A549 (cell line): Measurements from ENCODE around the gene TXN2. TPM values are rescaled to one million over a fixed set of nuclear protein-coding genes. Genes with fewer than 3 reads are reported as not detected.

ENCODE experiments used
- ATAC-seq, 2 experiments: fragments of 200-7000 bp in 1 of 2; fragments of >200 bp in 1 of 2; cut with Nextera tagmentation in 1 of 2; cut with Tn5 transposase in 1 of 2; 3 replicates each; pipeline versions ENCODE4 v1.8.0 to v1.9.1; 2018 to 2020; ENCODE audit warnings: mild to moderate bottlenecking in 1 of 2, moderate library complexity in 1 of 2
- CTCF ChIA-PET: fragments of 300-600 bp; sonication (Branson Sonifier 250); formaldehyde crosslinking; extraction: SDS; loops from one replicate; lab custom pipeline; 2021; ENCODE audit warnings: antibody characterized with exemption, inconsistent platforms; lab: Yijun Ruan, JAX
- POLR2A ChIA-PET: fragments of 350-600 bp; formaldehyde crosslinking; extraction: SDS; loops from one replicate; lab custom pipeline; 2021; ENCODE audit warnings: antibody characterized with exemption, inconsistent platforms; lab: Yijun Ruan, JAX
- DNase-seq, 2 experiments: peaks; one replicate each; pipeline versions ENCODE4 v3.0.0 to v3.0.0-alpha.2; 2011 to 2016; ENCODE audit warnings: low read depth in 1 of 2, low spot score in 1 of 2
- FAIRE-seq: peaks from 2 replicates; lab custom pipeline; 2011; peaks lifted over from hg19 to GRCh38; lab: Jason Lieb, UNC
- H3K27ac ChIP-seq, 2 experiments: fragments of >200 bp; sonication (Bioruptor Twin); formaldehyde crosslinking; 3 replicates each; pipeline ENCODE4 v1.5.1; 2016 to 2017
- H3K4me1 ChIP-seq: fragments of >200 bp; sonication (Bioruptor Twin); formaldehyde crosslinking; 3 replicates; pipeline ENCODE4 v1.6.1; 2016
- H3K4me2 ChIP-seq: fragments of >200 bp; sonication (Bioruptor Twin); formaldehyde crosslinking; 3 replicates; pipeline ENCODE4 v1.6.1; 2016
- H3K4me3 ChIP-seq: fragments of >200 bp; sonication (Bioruptor Twin); formaldehyde crosslinking; 3 replicates; pipeline ENCODE4 v1.5.1; 2016
- H3K9me3 ChIP-seq: fragments of >200 bp; sonication (Bioruptor Twin); formaldehyde crosslinking; 3 replicates; pipeline ENCODE4 v1.6.1; 2016
- BCL3 ChIP-seq: fragments of >200 bp; sonication (Bioruptor Twin); formaldehyde crosslinking; IDR thresholded peaks from 3 replicates; pipeline ENCODE4 v1.6.1; 2016
- CEBPB ChIP-seq, 2 experiments: fragments of >200 bp in 1 of 2; sonication (Bioruptor Twin) in 1 of 2; formaldehyde crosslinking in 1 of 2; IDR thresholded peaks; 2 replicates each; pipeline ENCODE4 v1.6.1; 2012 to 2016
- CTCF ChIP-seq: fragments of >200 bp; sonication (Bioruptor Twin); formaldehyde crosslinking; IDR thresholded peaks from 3 replicates; pipeline ENCODE4 v1.5.1; 2016
- E2F6 ChIP-seq: IDR thresholded peaks from 2 replicates; pipeline ENCODE4 v1.6.1; 2012; ENCODE audit warnings: low read depth, borderline replicate concordance
- ELK1 ChIP-seq: fragments of 150-350 bp; IDR thresholded peaks from 2 replicates; pipeline ENCODE4 v1.6.1; 2014; ENCODE audit warnings: low read depth, mild to moderate bottlenecking, low read length
- FOXS1 ChIP-seq: fragments of 250-450 bp; sonication (Bioruptor Pico); IDR thresholded peaks from 2 replicates; pipeline ENCODE4 v1.5.0; 2020; ENCODE audit warnings: mild to moderate bottlenecking, moderate library complexity
- GATA3 ChIP-seq: IDR thresholded peaks from 2 replicates; pipeline ENCODE4 v1.6.1; 2012; ENCODE audit warnings: borderline replicate concordance
- HOXB5 ChIP-seq: fragments of 250-450 bp; sonication (Bioruptor Pico); IDR thresholded peaks from 2 replicates; pipeline ENCODE4 v1.5.0; 2020; ENCODE audit warnings: mild to moderate bottlenecking, moderate library complexity
- JUNB ChIP-seq: fragments of >200 bp; sonication (Bioruptor Twin); formaldehyde crosslinking; IDR thresholded peaks from 2 replicates; pipeline ENCODE4 v1.6.1; 2016
- KDM1A ChIP-seq: fragments of 200-600 bp; sonication (generic); IDR thresholded peaks from 2 replicates; pipeline ENCODE4 v1.6.1; 2016; ENCODE audit warnings: low read depth, mild to moderate bottlenecking
- NPAS2 ChIP-seq: fragments of 250-450 bp; sonication (Bioruptor Pico); IDR thresholded peaks from 2 replicates; pipeline ENCODE4 v1.8.0; 2022; ENCODE audit warnings: mild to moderate bottlenecking, moderate library complexity, borderline replicate concordance
- PBX3 ChIP-seq: IDR thresholded peaks from 2 replicates; pipeline ENCODE4 v1.6.1; 2012
- POLR2A ChIP-seq: IDR thresholded peaks from 2 replicates; pipeline ENCODE4 v1.6.1; 2012; ENCODE audit warnings: mild to moderate bottlenecking, low read length
- RARB ChIP-seq: fragments of 250-450 bp; sonication (Bioruptor Pico); IDR thresholded peaks from 2 replicates; pipeline ENCODE4 v1.8.0; 2021; ENCODE audit warnings: mild to moderate bottlenecking, moderate library complexity
- RCOR1 ChIP-seq: fragments of 150-350 bp; IDR thresholded peaks from 2 replicates; pipeline ENCODE4 v1.6.1; 2014; ENCODE audit warnings: antibody characterized with exemption, low read length, low read depth
- RFX5 ChIP-seq: fragments of 450-650 bp; IDR thresholded peaks from 2 replicates; pipeline ENCODE4 v1.7.1; 2014; ENCODE audit warnings: antibody characterized with exemption, mild to moderate bottlenecking, moderate library complexity
- SMC3 ChIP-seq: fragments of >200 bp; sonication (Bioruptor Twin); formaldehyde crosslinking; IDR thresholded peaks from 3 replicates; pipeline ENCODE4 v1.6.1; 2018; ENCODE audit warnings: inconsistent platforms
- TP53 ChIP-seq: fragments of 250-450 bp; sonication (Bioruptor Pico); IDR thresholded peaks from 2 replicates; pipeline ENCODE4 v1.5.0; 2021; ENCODE audit warnings: mild to moderate bottlenecking, moderate library complexity
- ZFP36 ChIP-seq: fragments of 450-650 bp; IDR thresholded peaks from 2 replicates; pipeline ENCODE4 v1.6.1; 2014; ENCODE audit warnings: borderline replicate concordance; ENCODE audit not compliant: partially characterized antibody
- ZSCAN20 ChIP-seq: fragments of 250-450 bp; sonication (Bioruptor Pico); IDR thresholded peaks from 2 replicates; pipeline ENCODE4 v1.8.0; 2022; ENCODE audit warnings: mild to moderate bottlenecking, moderate library complexity
- WGBS: methylation state at CpG from one replicate; pipeline ENCODE4 v1.1.6; 2017; ENCODE audit errors: missing lambda C conversion rate; 5-methylcytosine and 5-hydroxymethylcytosine counted together
- polyA plus RNA-seq, 4 experiments: library from polyadenylated mRNA; depleted of rRNA in 3 of 4; stranded (reverse); fragments of >200 nt; fragmentation: RNase III in 1 of 4; extraction: RNeasy Plus Mini Kit Qiagen cat#74134 plus additional on column Dnase treatment in 1 of 4; gene quantifications; 2 replicates in 3 of 4; 3 replicates in 1 of 4; pipeline ENCODE4 v1.2.3, GENCODE V29; 2011 to 2017

The TXN2 gene
- polyA plus RNA-seq, 2 of the 4 experiments (the other 2 are of a cell fraction) = 82.2 to 89.6 TPM

- H3K4me3 ChIP-seq = no peak overlapping the region
- H3K9me3 ChIP-seq = no peaks in the 10 kb centered on the region
- ATAC-seq (no peak), FAIRE-seq (no peak), DNase-seq (no peak)
- no peaks in the 10 kb centered on the region for H3K4me1 ChIP-seq
- ChIA-PET POLR2A (interaction anchor here (2.5 kb wide), 1 partner anchor 14 kb away, joined by 7 read pairs; the partner anchor contains the start of gene EIF3D), CTCF (no interaction called here)
- TF ChIP-seq RCOR1 = no peak
- no peak for TF ChIP-seq CTCF
- no peak overlapping the region for H3K4me2 ChIP-seq
- H3K27ac ChIP-seq = no peak overlapping the region
- 95% methylated on average over 1 of the region's 1 CpG for WGBS
These were observed 33.3 kb upstream of the TXN2 start for GRCh38 chr22:36514766-36515165.

- DNase-seq (no peak), ATAC-seq (no peak), FAIRE-seq (no peak)
- POLR2A ChIA-PET = interaction anchor here (2.5 kb wide), 1 partner anchor 16 kb away, joined by 7 read pairs; the partner anchor contains the start of gene EIF3D
- Histone ChIP-seq H3K4me2 (no peak overlapping the region), H3K4me3 (no peak overlapping the region), H3K4me1 (no peaks in the 10 kb centered on the region), H3K27ac (no peak overlapping the region), H3K9me3 (no peaks in the 10 kb centered on the region)
- no peak for TF ChIP-seq SMC3
- no peak for TF ChIP-seq CEBPB (IDR thresholded peaks at IDR 0.05)
- TF ChIP-seq BCL3 = no peak
- no peak for TF ChIP-seq ELK1
- no peak for TF ChIP-seq PBX3
- no peak for TF ChIP-seq JUNB
- no peak for TF ChIP-seq KDM1A
- TF ChIP-seq RARB = no peak
- TF ChIP-seq NPAS2 (CRISPR knock-in tag) = no peak
- no peak for TF ChIP-seq E2F6
- TF ChIP-seq ZSCAN20 (CRISPR knock-in tag) = no peak
- no peak for TF ChIP-seq GATA3
- TF ChIP-seq HOXB5 (CRISPR knock-in tag) = no peak
- no peak for TF ChIP-seq RFX5
- no peak for TF ChIP-seq TP53 (CRISPR knock-in tag)
- no peak for TF ChIP-seq FOXS1 (CRISPR knock-in tag)
- no peak for TF ChIP-seq CTCF
- TF ChIP-seq POLR2A = no peak
- TF ChIP-seq ZFP36 = no peak
- CTCF ChIA-PET = interaction anchor here (0.5 to 0.6 kb wide), 2 partner anchors 19 to 20 kb away, joined by 3 to 5 read pairs; no protein-coding TSS in a partner anchor
- 81% methylated on average over 4 of the region's 4 CpGs for WGBS
These were observed 31.6 kb upstream of the TXN2 start for GRCh38 chr22:36512991-36513390.
